Bronchial epithelial cell (primary cell): ENCODE measurements around the gene FBN1. TPM values are rescaled to one million over a fixed set of nuclear protein-coding genes. Genes with fewer than 3 reads are reported as not detected.

ENCODE experiments used
- DNase-seq: peaks from one replicate; pipeline ENCODE4 v3.0.0-alpha.2; 2010; ENCODE audit warnings: low read depth
- FAIRE-seq: peaks from 2 replicates; lab custom pipeline; 2011; peaks lifted over from hg19 to GRCh38; lab: Jason Lieb, UNC
- H3K27me3 ChIP-seq: 2 replicates; pipeline ENCODE4 v1.5.1; 2011; ENCODE audit warnings: low read length; ENCODE audit not compliant: control insufficient read depth, insufficient read depth
- H3K36me3 ChIP-seq: 2 replicates; pipeline ENCODE4 v1.5.1; 2011; ENCODE audit warnings: low read length; ENCODE audit not compliant: control insufficient read depth, insufficient read depth
- H3K4me3 ChIP-seq: 2 replicates; pipeline ENCODE4 v1.5.1; 2011; ENCODE audit warnings: mild to moderate bottlenecking, low read depth, low read length, control low read depth
- total RNA-seq: library from RNA; depleted of rRNA; stranded (reverse); fragments of >200 nt; gene quantifications from 2 replicates; pipeline ENCODE4 v1.2.1, GENCODE V29; 2014
- TF ChIP-seq, protein P1 (sequence below): IDR thresholded peaks from 2 replicates; pipeline ENCODE4 v1.5.1; 2011; ENCODE audit warnings: mild to moderate bottlenecking, moderate library complexity, low read length, control low read depth, inconsistent platforms; ENCODE audit not compliant: insufficient read depth, severe bottlenecking

FBN1 gene
- total RNA-seq, 1 donor from 2014 or later: 6.3 TPM

DNA sequence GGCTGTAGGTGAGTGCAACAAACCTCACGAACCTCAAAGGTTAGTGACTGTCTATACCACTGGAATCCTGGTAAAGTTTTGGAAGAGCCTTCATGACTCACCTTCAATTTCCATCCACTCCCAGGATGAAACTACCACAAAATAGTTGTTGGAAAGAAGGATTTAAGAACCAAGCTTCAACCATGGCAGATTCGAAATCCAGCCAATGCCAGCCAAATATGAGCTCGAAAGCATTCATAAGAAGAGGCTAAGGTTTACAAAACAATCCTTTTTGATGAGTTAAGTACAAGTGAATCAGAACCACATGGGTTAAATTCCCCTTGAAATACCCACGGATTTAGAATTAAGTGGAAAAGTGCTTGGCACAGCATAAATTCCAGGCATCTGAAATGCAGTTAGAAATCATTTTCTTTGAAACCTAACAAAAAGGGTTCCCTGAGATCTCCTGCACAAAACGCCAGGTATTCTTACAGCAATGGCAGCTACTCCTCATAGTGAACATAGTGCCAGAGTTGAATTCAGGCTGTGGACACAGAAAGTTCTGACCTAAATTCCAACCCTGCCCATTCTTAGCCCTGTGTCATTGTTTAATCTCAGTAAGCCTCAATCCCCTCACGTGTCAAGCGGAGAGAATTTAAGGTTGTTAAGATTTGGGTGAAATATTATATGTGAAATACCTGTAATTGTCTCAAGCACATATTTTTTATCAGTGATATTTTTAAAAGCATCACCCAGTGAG, 89.2 kb downstream of the FBN1 start:
- no peaks in the 10 kb centered on the region for H3K27me3 ChIP-seq
- no peak overlapping the region for H3K4me3 ChIP-seq
- FAIRE-seq (no peak), DNase-seq (no peak)
- H3K36me3 ChIP-seq: no peaks in the 10 kb centered on the region
- TF ChIP-seq, protein P1, sequence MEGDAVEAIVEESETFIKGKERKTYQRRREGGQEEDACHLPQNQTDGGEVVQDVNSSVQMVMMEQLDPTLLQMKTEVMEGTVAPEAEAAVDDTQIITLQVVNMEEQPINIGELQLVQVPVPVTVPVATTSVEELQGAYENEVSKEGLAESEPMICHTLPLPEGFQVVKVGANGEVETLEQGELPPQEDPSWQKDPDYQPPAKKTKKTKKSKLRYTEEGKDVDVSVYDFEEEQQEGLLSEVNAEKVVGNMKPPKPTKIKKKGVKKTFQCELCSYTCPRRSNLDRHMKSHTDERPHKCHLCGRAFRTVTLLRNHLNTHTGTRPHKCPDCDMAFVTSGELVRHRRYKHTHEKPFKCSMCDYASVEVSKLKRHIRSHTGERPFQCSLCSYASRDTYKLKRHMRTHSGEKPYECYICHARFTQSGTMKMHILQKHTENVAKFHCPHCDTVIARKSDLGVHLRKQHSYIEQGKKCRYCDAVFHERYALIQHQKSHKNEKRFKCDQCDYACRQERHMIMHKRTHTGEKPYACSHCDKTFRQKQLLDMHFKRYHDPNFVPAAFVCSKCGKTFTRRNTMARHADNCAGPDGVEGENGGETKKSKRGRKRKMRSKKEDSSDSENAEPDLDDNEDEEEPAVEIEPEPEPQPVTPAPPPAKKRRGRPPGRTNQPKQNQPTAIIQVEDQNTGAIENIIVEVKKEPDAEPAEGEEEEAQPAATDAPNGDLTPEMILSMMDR: no peak

- no peak for FAIRE-seq
- H3K4me3 ChIP-seq: no peak overlapping the region
Measured at GRCh38 chr15:48555241-48555881, 90.1 kb downstream of the FBN1 start.

GRCh38 chr15:48554112-48554511, 91.4 kb downstream of the FBN1 start:
- no peak for DNase-seq
- H3K4me3 ChIP-seq: no peak overlapping the region
- TF ChIP-seq, protein P1: no peak
- no peaks in the 10 kb centered on the region for H3K36me3 ChIP-seq
- no peaks in the 10 kb centered on the region for H3K27me3 ChIP-seq
- FAIRE-seq: no peak

More at GRCh38 chr15:48555241-48555881, 90.1 kb downstream of the FBN1 start:
- DNase-seq: no peak
- Histone ChIP-seq H3K36me3 (no peaks in the 10 kb centered on the region), H3K27me3 (no peaks in the 10 kb centered on the region)
- TF ChIP-seq, protein P1: no peak

- FAIRE-seq (no peak), DNase-seq (peak; percentile 22)
- TF ChIP-seq, protein P1: no peak
- H3K4me3 ChIP-seq: no peak overlapping the region
- H3K36me3 ChIP-seq: no peaks in the 10 kb centered on the region
- H3K27me3 ChIP-seq: no peaks in the 10 kb centered on the region
Measured at GRCh38 chr15:48553559-48553958, 92.0 kb downstream of the FBN1 start.

DNA sequence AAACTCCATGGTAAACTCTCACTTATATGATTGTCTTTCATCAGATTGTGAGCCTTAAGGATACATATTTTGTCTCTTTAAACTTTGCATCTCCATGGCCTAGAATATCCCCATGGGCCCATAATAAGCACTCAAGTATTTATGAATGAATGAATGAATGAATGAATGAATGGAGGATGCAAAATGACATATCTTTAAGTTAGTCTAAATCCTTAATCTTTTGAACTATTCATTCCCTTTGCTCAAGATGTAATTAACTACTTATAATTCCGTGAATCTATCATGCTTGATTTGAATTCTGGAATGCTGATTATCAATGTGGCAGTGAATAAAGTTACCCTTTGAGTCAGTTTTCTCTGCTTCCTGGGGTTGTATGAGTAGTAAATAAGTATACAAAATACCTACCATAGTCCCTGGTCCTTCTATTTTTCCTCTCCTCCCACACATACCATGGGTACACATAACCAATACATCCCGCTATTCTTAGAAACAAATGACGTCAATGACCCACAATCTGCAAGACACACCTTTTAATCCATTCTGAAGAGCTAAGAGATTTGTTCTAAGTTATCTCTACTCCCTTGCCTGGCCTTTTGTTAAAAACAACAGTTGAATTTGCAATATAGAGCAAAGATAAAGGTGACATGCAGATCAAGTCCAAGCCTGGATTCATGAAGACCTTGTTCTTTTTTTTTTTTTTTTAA, 94.5 kb downstream of the FBN1 start:
- no peak for FAIRE-seq
- no peaks in the 10 kb centered on the region for H3K36me3 ChIP-seq
- TF ChIP-seq, protein P1: no peak
- H3K4me3 ChIP-seq: no peak overlapping the region
- H3K27me3 ChIP-seq: no peaks in the 10 kb centered on the region
- peak; percentile 6 for DNase-seq
